Urinary bladder (tissue), 4 donors: Measurements from ENCODE around the gene ARHGAP26. TPM values are rescaled to one million over a fixed set of nuclear protein-coding genes. Genes with fewer than 3 reads are reported as not detected.
"Not testable (repeated sequence)": the region's sequence is repeated elsewhere in the genome, so short reads cannot be mapped to it uniquely, and the experiment has no call there.

Source experiments
- DNase-seq: peaks from one replicate; pipeline ENCODE4 v3.0.0-alpha.2; 2015; ENCODE audit errors: extremely low spot score
- H3K27ac ChIP-seq: one replicate; pipeline ENCODE4 v1.5.1; 2013; ENCODE audit warnings: low read depth, mild to moderate bottlenecking, moderate library complexity
- H3K36me3 ChIP-seq: one replicate; pipeline ENCODE4 v1.6.1; 2013; ENCODE audit warnings: mild to moderate bottlenecking, moderate library complexity; ENCODE audit not compliant: insufficient read depth
- H3K4me1 ChIP-seq: one replicate; pipeline ENCODE4 v1.6.1; 2013; ENCODE audit warnings: mild to moderate bottlenecking, moderate library complexity; ENCODE audit not compliant: insufficient read depth
- H3K4me3 ChIP-seq: one replicate; pipeline ENCODE4 v1.5.1; 2013; ENCODE audit warnings: low read depth, low read length
- WGBS: extraction: QIAGEN DNeasy Blood & Tissue Kit; methylation state at CpG from one replicate; pipeline ENCODE4 v1.1.7; 2013; 5-methylcytosine and 5-hydroxymethylcytosine counted together
- polyA plus RNA-seq: library from polyadenylated mRNA; stranded (reverse); fragments of 200-250 nt; gene quantifications from one replicate; pipeline ENCODE4 v1.2.3, GENCODE V29; 2013
- total RNA-seq: library from RNA; depleted of rRNA; stranded (reverse); fragments of >200 nt; gene quantifications from one replicate; pipeline ENCODE4 v1.2.3, GENCODE V29; 2014
- donor health status: healthy with polysubstance abuse.
- donor health status: healthy.

Gene ARHGAP26
- total and polyA plus RNA-seq, 2 donors, result 5.7 to 54.2 TPM

GRCh38 chr5:142961440-142962173 is 191.4 kb downstream of the ARHGAP26 start:
- no peaks in the 10 kb centered on the region for H3K36me3 ChIP-seq
- no peak overlapping the region for H3K4me3 ChIP-seq
- H3K27ac ChIP-seq, result no peak overlapping the region
- 90% methylated on average over 5 of the region's 5 CpGs for WGBS
- DNase-seq, result no peak
- no peaks in the 10 kb centered on the region for H3K4me1 ChIP-seq

GRCh38 chr5:142962174-142962533 is 192.0 kb downstream of the ARHGAP26 start:
- DNase-seq, result no peak
- no peak overlapping the region for H3K4me3 ChIP-seq
- H3K27ac ChIP-seq, result no peak overlapping the region
- H3K4me1 ChIP-seq, result no peaks in the 10 kb centered on the region
- H3K36me3 ChIP-seq, result no peaks in the 10 kb centered on the region
- 99% methylated on average over 1 of the region's 1 CpG for WGBS

GRCh38 chr5:142965258-142966120 is 195.3 kb downstream of the ARHGAP26 start:
- not testable (repeated sequence) for H3K4me1 ChIP-seq, H3K27ac ChIP-seq, H3K4me3 ChIP-seq, DNase-seq, H3K36me3 ChIP-seq
- WGBS, result 55% methylated on average over 17 of the region's 17 CpGs

GRCh38 chr5:142966121-142966420 is 195.9 kb downstream of the ARHGAP26 start:
- no peak overlapping the region for H3K27ac ChIP-seq
- no peak for DNase-seq
- 85% methylated on average over 3 of the region's 3 CpGs for WGBS

GRCh38 chr5:142969186-142969585 is 199.0 kb downstream of the ARHGAP26 start:
- H3K4me3 ChIP-seq, result no peak overlapping the region
- 72% methylated on average over 2 of the region's 2 CpGs for WGBS
- no peak overlapping the region for H3K27ac ChIP-seq
- no peaks in the 10 kb centered on the region for H3K36me3 ChIP-seq
- H3K4me1 ChIP-seq, result no peaks in the 10 kb centered on the region
- DNase-seq, result no peak

More at GRCh38 chr5:142966121-142966420, 195.9 kb downstream of the ARHGAP26 start:
- Histone ChIP-seq H3K36me3 (no peaks in the 10 kb centered on the region), H3K4me3 (no peak overlapping the region), H3K4me1 (no peaks in the 10 kb centered on the region)

- no peaks in the 10 kb centered on the region for H3K36me3 ChIP-seq
- DNase-seq, result no peak
- H3K4me1 ChIP-seq, result no peaks in the 10 kb centered on the region
- no peak overlapping the region for H3K27ac ChIP-seq
- H3K4me3 ChIP-seq, result no peak overlapping the region
- 81% methylated on average over 3 of the region's 3 CpGs for WGBS
Measured at GRCh38 chr5:142969624-142970439, 199.7 kb downstream of the ARHGAP26 start.

GRCh38 chr5:142970440-142971030 is 200.4 kb downstream of the ARHGAP26 start:
- H3K4me1 ChIP-seq, result no peaks in the 10 kb centered on the region
- no peaks in the 10 kb centered on the region for H3K36me3 ChIP-seq
- H3K4me3 ChIP-seq, result no peak overlapping the region
- WGBS, result 91% methylated on average over 4 of the region's 4 CpGs
- H3K27ac ChIP-seq, result no peak overlapping the region
- no peak for DNase-seq

GRCh38 chr5:142971303-142972013 is 201.3 kb downstream of the ARHGAP26 start:
- Histone ChIP-seq H3K36me3 (no peaks in the 10 kb centered on the region), H3K4me3 (no peak overlapping the region), H3K4me1 (no peaks in the 10 kb centered on the region), H3K27ac (no peak overlapping the region)
- 88% methylated on average over 11 of the region's 11 CpGs for WGBS
- DNase-seq, result no peak

GRCh38 chr5:142972064-142972570 is 201.9 kb downstream of the ARHGAP26 start:
- no peak for DNase-seq
- Histone ChIP-seq H3K4me3 (no peak overlapping the region), H3K36me3 (no peaks in the 10 kb centered on the region), H3K4me1 (no peaks in the 10 kb centered on the region), H3K27ac (no peak overlapping the region)
- WGBS, result 93% methylated on average over 5 of the region's 5 CpGs

- no peak overlapping the region for H3K4me3 ChIP-seq
- WGBS, result 95% methylated on average over 3 of the region's 3 CpGs
- no peak for DNase-seq
- H3K36me3 ChIP-seq, result no peaks in the 10 kb centered on the region
- H3K4me1 ChIP-seq, result no peaks in the 10 kb centered on the region
- H3K27ac ChIP-seq, result no peak overlapping the region
Measured at GRCh38 chr5:142973932-142974331, 203.8 kb downstream of the ARHGAP26 start.

GRCh38 chr5:142974409-142974808 is 204.2 kb downstream of the ARHGAP26 start:
- Histone ChIP-seq H3K4me1 (no peaks in the 10 kb centered on the region), H3K36me3 (no peaks in the 10 kb centered on the region), H3K27ac (no peak overlapping the region), H3K4me3 (no peak overlapping the region)
- DNase-seq, result no peak
- 82% methylated on average over 4 of the region's 4 CpGs for WGBS

- 97% methylated on average over 3 of the region's 3 CpGs for WGBS
- no peak for DNase-seq
- Histone ChIP-seq H3K27ac (no peak overlapping the region), H3K4me3 (no peak overlapping the region), H3K4me1 (no peaks in the 10 kb centered on the region), H3K36me3 (no peaks in the 10 kb centered on the region)
Measured at GRCh38 chr5:142976861-142977260, 206.7 kb downstream of the ARHGAP26 start.
